GM12891 (cell line): Measurements from ENCODE around the gene KLLN.

Experiments used
- PAX5 ChIP-seq: IDR thresholded peaks from 2 replicates; pipeline ENCODE4 v1.6.1; 2011; ENCODE audit warnings: low read length, moderate library complexity, mild to moderate bottlenecking; ENCODE audit not compliant: insufficient read depth, severe bottlenecking
- POLR2A ChIP-seq: IDR thresholded peaks from 2 replicates; pipeline ENCODE4 v1.6.1; 2011; ENCODE audit warnings: low read depth, low read length, control low read depth
- POLR2AphosphoS5 ChIP-seq: IDR thresholded peaks from 2 replicates; pipeline ENCODE4 v1.6.1; 2011; ENCODE audit warnings: low read depth, low read length, control low read depth

GRCh38 chr10:87860156-87860795 is 3.1 kb downstream of the KLLN start:
- TF ChIP-seq POLR2AphosphoS5 (no peak), POLR2A (no peak), PAX5 (no peak)
